ENCODE data around the gene SLC38A8.

Gene SLC38A8

GRCh38 chr16:83968306-83968851, 74.2 kb downstream of the SLC38A8 start:
- Histone ChIP-seq H2AFZ (ENCODE audit: low read depth) (no peak overlapping the region; the same call in 1 of the 2 replicates), H3K4me1 (ENCODE audit: low read depth, poor library complexity, severe bottlenecking) (no peaks in the 10 kb centered on the region), H3K36me3 (ENCODE audit: insufficient read depth) (no peaks in the 10 kb centered on the region), H3K79me2 (ENCODE audit: insufficient read depth, low read depth) (no peaks in the 10 kb centered on the region), H4K20me1 (ENCODE audit: insufficient read depth) (no peaks in the 10 kb centered on the region), H3K27ac (no peak overlapping the region), H3K4me3 (IDR thresholded peaks at IDR 0.05; ENCODE audit: insufficient read depth, low read depth, low read length) (no peak overlapping the region), H3K4me2 (no peak overlapping the region), H3K9ac (no peak overlapping the region), H3K27me3 (ENCODE audit: insufficient read depth, low read depth) (peaks cover 3% of the 10 kb centered on the region; the same call in 1 of the 2 replicates)
- no peak for TF ChIP-seq CTCF (conservative IDR thresholded peaks at IDR 0.05; ENCODE audit: low read depth, low read length)

DNA sequence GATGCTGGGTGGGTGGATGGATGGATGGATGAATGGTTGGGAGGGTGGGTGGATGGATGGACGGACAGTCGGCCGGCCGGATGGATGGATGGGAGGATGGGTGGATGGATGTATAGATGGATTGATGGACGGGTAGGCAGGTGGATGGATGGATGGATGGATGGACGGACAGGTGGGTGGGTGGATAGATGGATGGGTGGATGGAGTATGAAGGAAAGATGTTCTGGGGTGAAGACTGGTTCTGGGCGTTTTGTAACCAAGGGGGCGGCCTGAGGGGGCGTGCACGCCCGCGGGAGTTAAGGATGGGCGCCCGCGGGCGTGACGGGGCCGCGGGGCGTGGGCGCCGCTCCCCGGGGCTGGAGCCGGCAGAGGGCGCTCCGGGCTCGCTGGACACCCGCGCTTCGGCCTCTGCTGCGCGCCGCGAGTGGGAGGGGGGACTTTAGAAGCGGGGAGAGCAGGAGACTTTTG, 74.7 kb downstream of the SLC38A8 start, which contains the start of gene NECAB2:
Gene NECAB2 (plus strand): TSS at position 407 of the 468 bp plus-strand sequence. CDS start 405 bp downstream, outside the sequence.
- Histone ChIP-seq H3K79me2 (ENCODE audit: insufficient read depth, low read depth) (no peaks in the 10 kb centered on the region), H4K20me1 (ENCODE audit: insufficient read depth) (no peaks in the 10 kb centered on the region), H3K27ac (no peak within 1 kb of the TSS), H3K4me2 (no peak within 1 kb of the TSS), H3K36me3 (ENCODE audit: insufficient read depth) (no peaks in the 10 kb centered on the region), H3K4me3 (IDR thresholded peaks at IDR 0.05; ENCODE audit: insufficient read depth, low read depth, low read length) (no peak within 1 kb of the TSS), H2AFZ (ENCODE audit: low read depth) (no peak within 1 kb of the TSS; the same call in 1 of the 2 replicates), H3K27me3 (ENCODE audit: insufficient read depth, low read depth) (peaks cover 3% of the 10 kb centered on the region; the same call in 1 of the 2 replicates), H3K9ac (no peak within 1 kb of the TSS), H3K4me1 (ENCODE audit: low read depth, poor library complexity, severe bottlenecking) (no peaks in the 10 kb centered on the region)
- peak; percentile 56 for TF ChIP-seq CTCF (conservative IDR thresholded peaks at IDR 0.05; ENCODE audit: low read depth, low read length)

DNA sequence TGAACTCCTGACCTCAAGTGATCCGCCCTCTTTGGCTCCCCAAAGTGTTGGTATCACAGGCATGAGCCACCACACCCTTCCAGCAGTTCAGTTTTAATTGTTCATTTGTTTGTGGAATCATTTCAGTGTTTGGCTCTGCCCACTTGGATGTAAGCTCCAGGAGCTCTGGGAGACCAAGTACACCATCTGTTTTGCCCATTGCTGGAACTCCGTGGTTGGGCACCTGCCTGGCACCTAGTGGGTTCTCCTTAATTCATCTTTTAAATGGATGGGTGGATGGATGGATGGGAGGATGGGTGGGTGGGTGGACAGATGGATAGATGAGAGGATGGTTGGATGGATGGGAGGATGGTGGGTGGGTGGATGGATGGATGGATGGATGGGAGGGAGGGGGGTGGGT, 75.5 kb downstream of the SLC38A8 start:
- no peak overlapping the region for H3K4me2 ChIP-seq
- TF ChIP-seq CTCF (conservative IDR thresholded peaks at IDR 0.05; ENCODE audit: low read depth, low read length): no peak
- H3K79me2 ChIP-seq (ENCODE audit: insufficient read depth, low read depth): no peaks in the 10 kb centered on the region
- H3K4me1 ChIP-seq (ENCODE audit: low read depth, poor library complexity, severe bottlenecking): no peaks in the 10 kb centered on the region
- H2AFZ ChIP-seq (ENCODE audit: low read depth): no peak overlapping the region
- H3K9ac ChIP-seq: no peak overlapping the region
- H3K27ac ChIP-seq: no peak overlapping the region
- peaks cover 3% of the 10 kb centered on the region; the same call in 1 of the 2 replicates for H3K27me3 ChIP-seq (ENCODE audit: insufficient read depth, low read depth)
- H3K36me3 ChIP-seq (ENCODE audit: insufficient read depth): no peaks in the 10 kb centered on the region
- no peak overlapping the region for H3K4me3 ChIP-seq (IDR thresholded peaks at IDR 0.05; ENCODE audit: insufficient read depth, low read depth, low read length)
- H4K20me1 ChIP-seq (ENCODE audit: insufficient read depth): no peaks in the 10 kb centered on the region

DNA sequence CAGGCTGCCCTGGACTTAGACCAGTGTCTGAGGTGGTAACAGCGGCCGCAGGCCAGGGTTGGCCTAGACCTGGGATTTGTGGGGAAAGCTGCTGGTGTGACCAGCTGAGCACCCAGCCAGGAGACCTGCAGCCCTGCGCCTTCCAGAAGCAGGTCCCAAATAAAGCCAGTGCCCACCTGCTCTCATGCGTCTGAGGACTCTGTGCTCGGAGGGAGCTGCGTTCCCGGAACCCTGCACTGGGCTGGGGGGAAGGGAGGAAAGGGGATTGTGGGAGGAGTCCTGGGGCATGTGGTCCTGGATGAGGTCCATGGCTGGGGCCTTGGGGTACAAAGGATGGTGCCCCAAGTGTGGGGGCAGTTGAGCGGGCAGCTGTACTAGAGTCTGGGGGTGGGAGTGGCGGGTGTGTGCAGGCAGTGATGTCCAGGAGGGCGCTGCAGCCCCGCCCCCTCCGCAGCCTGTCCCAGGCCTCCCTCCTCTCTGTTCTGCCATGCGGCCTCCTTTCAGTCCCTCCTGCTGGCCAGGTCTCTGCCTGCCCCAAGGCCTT, 76.4 kb downstream of the SLC38A8 start:
- no peak overlapping the region for H3K4me3 ChIP-seq (IDR thresholded peaks at IDR 0.05; ENCODE audit: insufficient read depth, low read depth, low read length)
- H3K27me3 ChIP-seq (ENCODE audit: insufficient read depth, low read depth): peaks cover 3% of the 10 kb centered on the region; the same call in 1 of the 2 replicates

More for the DNA sequence above, 76.4 kb downstream of the SLC38A8 start:
- Histone ChIP-seq H3K4me2 (no peak overlapping the region), H3K36me3 (ENCODE audit: insufficient read depth) (no peaks in the 10 kb centered on the region), H3K79me2 (ENCODE audit: insufficient read depth, low read depth) (no peaks in the 10 kb centered on the region), H3K27ac (no peak overlapping the region), H3K4me1 (ENCODE audit: low read depth, poor library complexity, severe bottlenecking) (no peaks in the 10 kb centered on the region), H2AFZ (ENCODE audit: low read depth) (no peak overlapping the region), H4K20me1 (ENCODE audit: insufficient read depth) (no peaks in the 10 kb centered on the region), H3K9ac (no peak overlapping the region)
- TF ChIP-seq CTCF (conservative IDR thresholded peaks at IDR 0.05; ENCODE audit: low read depth, low read length): no peak
